ENCODE data around the gene ATXN1. TPM values are rescaled to one million over a fixed set of nuclear protein-coding genes. Genes with fewer than 3 reads are reported as not detected.
"Not testable (repeated sequence)": the region's sequence is repeated elsewhere in the genome, so short reads cannot be mapped to it uniquely, and the experiment has no call there.

ATXN1 gene
- total RNA-seq, 1 experiment from 2014 or later: 6.3 TPM

GRCh38 chr6:16464045-16464444 is 297.2 kb downstream of the ATXN1 start:
- Histone ChIP-seq H3K27ac (no peak overlapping the region), H3K36me3 (no peaks in the 10 kb centered on the region), H3K4me3 (no peak overlapping the region), H3K27me3 (no peaks in the 10 kb centered on the region), H3K4me1 (no peaks in the 10 kb centered on the region), H3K9me3 (replicated peaks) (no peaks in the 10 kb centered on the region)
- DNase-seq: no peak

GRCh38 chr6:16463246-16463645 is 298.0 kb downstream of the ATXN1 start:
- H3K27ac ChIP-seq; H3K27me3 ChIP-seq; H3K4me1 ChIP-seq; H3K4me3 ChIP-seq; H3K9me3 ChIP-seq (replicated peaks); DNase-seq; H3K36me3 ChIP-seq: not testable (repeated sequence)

DNA sequence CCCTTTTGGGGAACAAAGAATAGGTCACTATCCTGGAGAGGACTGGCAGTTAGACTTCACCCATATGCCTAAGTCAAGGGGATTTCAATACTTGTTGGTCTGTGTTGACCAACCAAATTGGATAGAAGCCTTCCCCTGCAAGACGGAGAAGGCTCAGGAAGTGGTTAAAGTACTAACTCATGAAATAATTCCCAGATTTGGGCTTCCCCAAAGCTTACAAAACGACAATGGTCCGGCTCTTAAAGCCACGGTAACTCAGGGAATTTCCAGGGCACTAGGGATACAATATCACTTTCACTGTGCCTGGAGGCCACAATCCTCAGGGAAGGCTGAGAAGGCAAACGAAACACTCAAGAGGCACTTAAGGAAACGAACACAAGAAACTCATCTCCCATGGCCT is 299.8 kb downstream of the ATXN1 start:
- Histone ChIP-seq H3K4me1 (no peaks in the 10 kb centered on the region), H3K36me3 (no peaks in the 10 kb centered on the region), H3K4me3 (no peak overlapping the region), H3K27me3 (no peaks in the 10 kb centered on the region), H3K27ac (no peak overlapping the region), H3K9me3 (replicated peaks) (no peaks in the 10 kb centered on the region)
- no peak for DNase-seq

GRCh38 chr6:16459472-16459871 is 301.8 kb downstream of the ATXN1 start:
- not testable (repeated sequence) for H3K27me3 ChIP-seq; DNase-seq; H3K9me3 ChIP-seq (replicated peaks); H3K36me3 ChIP-seq; H3K27ac ChIP-seq; H3K4me3 ChIP-seq; H3K4me1 ChIP-seq

DNA sequence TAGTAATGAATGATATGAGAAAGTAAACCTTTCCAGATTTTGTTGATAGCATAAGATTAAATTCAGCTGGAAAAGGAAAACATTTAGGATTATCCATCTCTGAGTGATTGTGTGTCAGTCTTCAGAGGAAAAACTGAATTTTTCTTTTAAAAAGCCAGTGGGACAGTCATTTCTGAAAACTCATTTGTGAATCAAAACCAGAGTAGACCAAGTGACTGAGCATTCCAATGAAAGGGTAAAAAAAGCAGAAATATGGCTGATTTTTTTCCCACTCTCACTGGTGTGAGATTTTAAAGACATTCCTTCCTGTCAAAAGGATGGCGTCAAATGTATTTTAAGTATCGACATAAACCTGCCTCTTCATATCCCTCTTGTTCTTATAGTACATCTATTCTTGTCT is 308.9 kb downstream of the ATXN1 start:
- no peaks in the 10 kb centered on the region for H3K27me3 ChIP-seq
- no peaks in the 10 kb centered on the region for H3K4me1 ChIP-seq
- H3K36me3 ChIP-seq: no peaks in the 10 kb centered on the region
- H3K4me3 ChIP-seq: no peak overlapping the region
- no peak overlapping the region for H3K27ac ChIP-seq
- no peak for DNase-seq
- H3K9me3 ChIP-seq (replicated peaks): no peaks in the 10 kb centered on the region

DNA sequence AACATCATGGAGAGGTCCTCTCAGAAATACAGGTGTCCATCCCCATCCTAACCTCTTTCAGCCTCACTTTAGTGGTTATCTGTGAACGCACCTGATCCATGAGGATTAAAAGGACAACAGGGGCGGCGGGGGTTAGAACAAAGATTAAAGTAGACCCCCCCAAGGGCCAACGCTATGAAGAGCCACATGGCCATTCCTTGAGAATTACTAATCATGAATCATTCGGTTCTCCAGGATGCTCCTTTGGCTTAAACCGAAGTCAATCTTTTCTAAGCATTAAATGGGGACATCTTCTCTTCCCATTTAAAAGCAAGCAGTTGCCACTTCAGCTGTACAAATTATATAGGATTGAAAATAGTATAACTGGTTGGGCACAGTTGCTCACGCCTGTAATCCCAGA is 310.4 kb downstream of the ATXN1 start:
- no peaks in the 10 kb centered on the region for H3K36me3 ChIP-seq
- no peaks in the 10 kb centered on the region for H3K9me3 ChIP-seq (replicated peaks)
- no peak for DNase-seq
- H3K4me1 ChIP-seq: no peaks in the 10 kb centered on the region; the same call in 1 of the 2 replicates
- no peaks in the 10 kb centered on the region for H3K27me3 ChIP-seq
- no peak overlapping the region for H3K4me3 ChIP-seq
- H3K27ac ChIP-seq: no peak overlapping the region

DNA sequence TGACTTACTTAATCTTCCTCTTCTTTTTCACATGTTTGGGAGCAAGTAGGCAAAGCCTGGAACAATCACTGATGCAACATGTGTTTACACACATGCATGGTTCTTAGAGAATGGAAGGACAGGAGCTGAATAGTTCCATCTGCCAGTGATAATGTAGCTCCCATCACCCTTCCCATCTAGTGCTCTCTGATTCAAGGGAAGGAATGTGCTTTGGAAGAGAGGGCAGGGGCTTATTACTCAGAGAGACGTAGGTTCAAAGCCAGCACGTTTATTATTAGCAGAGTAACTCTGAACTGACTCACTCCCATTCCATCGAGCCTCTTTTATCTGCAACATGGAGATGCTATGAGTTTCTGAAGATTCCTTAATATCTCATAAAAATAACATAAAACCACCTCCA is 311.0 kb downstream of the ATXN1 start:
- Histone ChIP-seq H3K27me3 (no peaks in the 10 kb centered on the region), H3K4me1 (no peaks in the 10 kb centered on the region; the same call in 1 of the 2 replicates), H3K9me3 (replicated peaks) (no peaks in the 10 kb centered on the region), H3K27ac (no peak overlapping the region), H3K4me3 (no peak overlapping the region), H3K36me3 (no peaks in the 10 kb centered on the region)
- DNase-seq: no peak

DNA sequence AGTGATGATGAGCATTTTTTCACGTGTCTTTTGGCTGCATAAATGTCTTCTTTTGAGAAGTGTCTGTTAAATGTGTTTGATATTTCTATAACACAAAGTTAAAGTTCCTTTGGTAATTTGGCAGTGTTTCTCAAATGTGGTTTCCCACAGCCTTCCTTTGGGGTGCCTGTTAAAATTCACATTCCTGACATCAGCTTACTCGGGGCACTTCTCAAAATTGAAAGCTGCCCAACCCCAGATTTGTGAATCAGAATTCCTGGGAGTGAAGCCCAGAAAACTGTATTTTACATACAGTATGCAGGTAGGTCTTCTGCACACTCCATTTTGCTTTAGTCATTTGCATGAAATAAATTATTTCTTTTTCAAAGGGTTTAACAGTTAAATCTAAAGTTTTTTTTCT is 315.0 kb downstream of the ATXN1 start:
- no peak for DNase-seq
- H3K36me3 ChIP-seq: no peaks in the 10 kb centered on the region
- no peaks in the 10 kb centered on the region for H3K9me3 ChIP-seq (replicated peaks)
- no peaks in the 10 kb centered on the region for H3K27me3 ChIP-seq
- no peaks in the 10 kb centered on the region; the same call in 1 of the 2 replicates for H3K4me1 ChIP-seq
- no peak overlapping the region for H3K4me3 ChIP-seq
- H3K27ac ChIP-seq: no peak overlapping the region

DNA sequence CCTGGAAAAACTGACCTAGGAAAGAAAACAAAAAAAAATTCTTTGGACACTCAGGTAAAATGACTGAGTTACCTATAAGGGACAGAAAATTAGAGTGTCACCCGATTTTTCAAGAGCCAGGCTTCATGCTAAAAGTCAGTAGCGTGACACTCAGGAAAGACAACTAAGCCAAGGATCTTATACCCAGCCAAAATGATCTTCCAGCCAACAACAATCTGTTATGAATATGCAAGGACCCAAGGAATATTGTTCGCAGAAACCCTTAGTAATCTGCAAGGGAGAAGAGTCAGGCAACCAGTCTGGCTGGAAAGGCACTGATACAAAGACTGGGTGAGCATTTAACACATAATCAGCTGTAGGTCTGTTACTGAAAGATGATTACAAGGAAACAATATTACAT is 319.2 kb downstream of the ATXN1 start:
- Histone ChIP-seq H3K4me3 (no peak overlapping the region), H3K27ac (no peak overlapping the region), H3K4me1 (no peaks in the 10 kb centered on the region; the same call in 1 of the 2 replicates), H3K36me3 (no peaks in the 10 kb centered on the region), H3K27me3 (no peaks in the 10 kb centered on the region), H3K9me3 (replicated peaks) (no peaks in the 10 kb centered on the region)
- no peak for DNase-seq

DNA sequence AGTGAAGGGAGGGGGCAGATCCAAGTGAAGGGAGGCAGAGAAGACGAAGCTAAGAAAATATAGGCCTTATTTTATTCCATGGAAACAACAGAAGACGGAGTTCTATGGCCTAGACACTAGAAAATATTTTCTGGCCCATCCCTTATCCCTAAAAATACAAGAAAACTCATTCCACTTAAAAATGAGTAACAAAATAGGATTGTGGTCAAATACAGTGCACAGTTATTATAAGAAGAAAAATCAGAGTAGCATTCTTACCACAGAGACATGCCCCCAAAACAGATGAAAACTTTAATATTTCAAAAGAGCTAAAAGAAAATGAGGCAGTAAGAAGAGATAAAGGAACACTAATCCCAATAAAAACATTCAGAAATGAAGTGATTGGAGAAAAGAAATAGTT is 320.0 kb downstream of the ATXN1 start:
- Histone ChIP-seq H3K4me3 (no peak overlapping the region), H3K4me1 (no peaks in the 10 kb centered on the region), H3K27ac (no peak overlapping the region), H3K9me3 (replicated peaks) (no peaks in the 10 kb centered on the region), H3K27me3 (no peaks in the 10 kb centered on the region), H3K36me3 (no peaks in the 10 kb centered on the region)
- DNase-seq: no peak

GRCh38 chr6:16440636-16441212 is 320.5 kb downstream of the ATXN1 start:
- H3K9me3 ChIP-seq (replicated peaks): no peaks in the 10 kb centered on the region
- H3K4me1 ChIP-seq: no peaks in the 10 kb centered on the region
- H3K4me3 ChIP-seq: no peak overlapping the region
- no peaks in the 10 kb centered on the region for H3K27me3 ChIP-seq
- H3K27ac ChIP-seq: no peak overlapping the region
- no peak for DNase-seq
- H3K36me3 ChIP-seq: no peaks in the 10 kb centered on the region

DNA sequence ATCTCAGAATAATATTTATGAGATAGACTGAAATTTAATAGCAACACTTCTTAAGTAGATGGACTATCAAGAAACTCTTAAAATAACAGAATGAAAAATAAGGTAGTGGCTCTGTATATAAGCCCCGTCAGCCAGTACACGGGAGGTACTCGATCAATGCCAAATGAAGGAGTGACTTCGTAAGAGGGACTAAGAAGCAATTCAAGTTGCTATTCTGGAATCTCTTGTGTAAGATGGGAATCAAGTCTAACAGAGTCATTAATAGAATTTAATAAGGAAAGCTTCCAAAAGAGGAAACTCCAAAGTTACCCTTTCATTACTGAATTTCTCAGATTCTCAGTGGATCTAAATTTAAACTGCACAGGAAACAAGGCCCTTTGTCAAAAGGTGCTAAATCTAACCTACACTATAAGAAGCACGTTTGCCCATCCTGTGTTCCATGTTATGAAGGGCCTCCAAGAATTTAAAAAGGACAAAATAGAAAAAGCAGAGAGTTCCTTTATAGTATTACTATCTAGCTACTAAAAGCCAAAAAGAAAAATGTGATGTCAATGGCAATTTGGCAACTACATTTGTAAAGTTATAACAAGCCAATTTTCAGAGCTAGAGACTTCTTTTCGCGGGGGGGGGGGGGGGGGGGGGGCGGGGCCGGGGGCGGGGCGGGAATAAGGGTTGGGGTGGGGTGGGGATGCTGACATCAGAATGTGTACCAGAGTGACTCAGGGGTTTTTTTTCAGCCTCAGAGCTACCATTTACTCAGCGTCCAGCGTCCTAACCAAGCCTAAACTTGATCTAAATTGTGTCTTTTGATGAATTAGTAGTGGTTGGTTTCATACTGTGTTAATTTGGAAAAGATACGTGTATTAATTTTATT is 322.3 kb downstream of the ATXN1 start:
- no peak for DNase-seq

GRCh38 chr6:16437984-16438383 is 323.3 kb downstream of the ATXN1 start:
- no peak overlapping the region for H3K27ac ChIP-seq
- no peaks in the 10 kb centered on the region for H3K27me3 ChIP-seq

More for the DNA sequence above, 322.3 kb downstream of the ATXN1 start:
- no peak overlapping the region for H3K4me3 ChIP-seq
- no peak overlapping the region for H3K27ac ChIP-seq
- H3K4me1 ChIP-seq: no peaks in the 10 kb centered on the region
- H3K27me3 ChIP-seq: no peaks in the 10 kb centered on the region
- no peaks in the 10 kb centered on the region for H3K36me3 ChIP-seq
- no peaks in the 10 kb centered on the region for H3K9me3 ChIP-seq (replicated peaks)

GRCh38 chr6:16437095-16437494 is 324.2 kb downstream of the ATXN1 start:
- no peaks in the 10 kb centered on the region for H3K4me1 ChIP-seq
- no peak overlapping the region for H3K27ac ChIP-seq
- no peaks in the 10 kb centered on the region for H3K27me3 ChIP-seq
- no peak for DNase-seq
- no peaks in the 10 kb centered on the region for H3K9me3 ChIP-seq (replicated peaks)
- H3K4me3 ChIP-seq: no peak overlapping the region
- no peaks in the 10 kb centered on the region for H3K36me3 ChIP-seq

More at GRCh38 chr6:16437984-16438383, 323.3 kb downstream of the ATXN1 start:
- Histone ChIP-seq H3K9me3 (replicated peaks) (no peaks in the 10 kb centered on the region), H3K4me3 (no peak overlapping the region), H3K4me1 (no peaks in the 10 kb centered on the region), H3K36me3 (no peaks in the 10 kb centered on the region)
- DNase-seq: no peak

GRCh38 chr6:16436550-16436949 is 324.7 kb downstream of the ATXN1 start:
- H3K27me3 ChIP-seq: no peaks in the 10 kb centered on the region
- no peak overlapping the region for H3K4me3 ChIP-seq
- no peaks in the 10 kb centered on the region for H3K36me3 ChIP-seq

GRCh38 chr6:16434885-16435284 is 326.4 kb downstream of the ATXN1 start:
- Histone ChIP-seq H3K9me3 (replicated peaks) (no peaks in the 10 kb centered on the region), H3K4me3 (no peak overlapping the region), H3K27ac (no peak overlapping the region), H3K4me1 (no peaks in the 10 kb centered on the region), H3K27me3 (no peaks in the 10 kb centered on the region), H3K36me3 (no peaks in the 10 kb centered on the region)
- DNase-seq: no peak

More at GRCh38 chr6:16436550-16436949, 324.7 kb downstream of the ATXN1 start:
- no peak for DNase-seq
- Histone ChIP-seq H3K9me3 (replicated peaks) (no peaks in the 10 kb centered on the region), H3K27ac (no peak overlapping the region), H3K4me1 (no peaks in the 10 kb centered on the region)

All from SJCRH30 (cell line).